NK-92 (cell line): ENCODE results near the gene DPM3.

ENCODE experiments used
- DNase-seq: peaks from one replicate; lab custom pipeline; 2025; ENCODE audit not compliant: unreplicated experiment; lab: John Stamatoyannopoulos, UW

DPM3 gene

GRCh38 chr1:155103325-155103724 is 37.0 kb downstream of the DPM3 start:
- DNase-seq = no peak

GRCh38 chr1:155099331-155099730 is 41.0 kb downstream of the DPM3 start:
- DNase-seq = no peak

- DNase-seq = no peak
These were observed 45.7 kb downstream of the DPM3 start for GRCh38 chr1:155094622-155094948.

- no peak for DNase-seq
These were observed 46.3 kb downstream of the DPM3 start for GRCh38 chr1:155093911-155094621.

- DNase-seq = no peak
These were observed 47.7 kb downstream of the DPM3 start for GRCh38 chr1:155092641-155093040.

- DNase-seq = no peak
These were observed 48.2 kb downstream of the DPM3 start for GRCh38 chr1:155092131-155092530.

- DNase-seq = no peak
These were observed 49.0 kb downstream of the DPM3 start for GRCh38 chr1:155091071-155092051.
